Measurements from ENCODE around the gene RNASE11. TPM values are rescaled to one million over a fixed set of nuclear protein-coding genes. Genes with fewer than 3 reads are reported as not detected.
"Not testable (repeated sequence)": the region's sequence is repeated elsewhere in the genome, so short reads cannot be mapped to it uniquely, and the experiment has no call there.

Gene RNASE11
- polyA plus RNA-seq, 3 donors = not detected

DNA sequence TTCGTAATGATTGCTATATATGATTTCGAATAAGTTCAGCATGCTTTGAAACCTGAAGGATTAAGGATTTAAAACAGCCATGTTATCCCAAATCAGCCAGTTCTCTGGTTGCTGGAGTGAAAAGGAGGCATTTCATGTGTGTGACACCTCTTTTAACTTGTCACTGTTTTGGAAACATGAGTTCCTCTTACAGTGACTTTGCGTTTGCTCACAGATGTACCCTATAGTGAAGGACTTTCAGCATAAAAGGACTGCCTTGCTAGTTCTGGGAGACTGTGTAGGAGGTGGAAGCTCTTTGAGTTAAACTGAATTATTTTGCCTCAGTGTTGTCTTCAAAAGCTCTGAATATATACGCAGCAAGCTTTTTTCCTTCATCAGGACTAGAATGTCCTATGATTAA lies 7.6 kb downstream of the RNASE11 start:
- no peak for DNase-seq

DNA sequence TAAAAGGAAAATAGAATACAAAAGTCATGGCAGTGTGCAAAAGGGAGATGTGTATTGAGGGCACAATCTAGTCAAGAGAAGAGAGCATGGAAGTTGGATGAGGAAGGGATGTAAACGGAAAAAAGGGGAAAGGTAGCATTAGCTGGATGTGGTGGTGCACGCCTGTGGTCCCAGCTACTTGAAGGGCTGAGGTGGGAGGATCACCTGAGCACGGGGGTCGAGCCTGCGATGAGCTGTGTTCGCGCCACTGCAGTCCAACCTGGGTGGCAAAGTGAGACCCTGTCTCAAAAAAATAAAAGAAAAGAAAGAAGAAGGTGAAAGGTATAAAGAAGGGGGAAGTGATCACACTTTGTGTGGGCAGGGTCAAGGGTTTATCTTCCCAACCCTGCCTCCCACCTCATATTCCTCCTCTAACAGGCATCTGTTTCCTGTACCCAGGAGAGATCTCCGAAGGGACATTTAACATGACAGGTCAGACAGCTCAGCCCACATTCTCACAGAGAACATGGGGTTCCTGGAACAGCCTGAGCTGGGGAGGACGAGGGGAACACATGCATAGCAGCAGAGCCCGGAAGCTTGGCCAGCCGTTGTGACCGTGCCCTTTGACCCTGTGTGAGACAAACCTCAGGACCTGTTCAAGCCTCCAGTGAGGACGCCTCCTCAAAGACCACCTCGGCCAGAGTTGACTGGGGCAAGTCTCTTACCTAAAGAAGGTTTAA lies 8.9 kb downstream of the RNASE11 start:
- DNase-seq = no peak

- no peak for DNase-seq
Observed at GRCh38 chr14:20578325-20578724, 9.5 kb downstream of the RNASE11 start.

- DNase-seq = not testable (repeated sequence)
Observed at GRCh38 chr14:20572382-20572990, 15.3 kb downstream of the RNASE11 start.

DNA sequence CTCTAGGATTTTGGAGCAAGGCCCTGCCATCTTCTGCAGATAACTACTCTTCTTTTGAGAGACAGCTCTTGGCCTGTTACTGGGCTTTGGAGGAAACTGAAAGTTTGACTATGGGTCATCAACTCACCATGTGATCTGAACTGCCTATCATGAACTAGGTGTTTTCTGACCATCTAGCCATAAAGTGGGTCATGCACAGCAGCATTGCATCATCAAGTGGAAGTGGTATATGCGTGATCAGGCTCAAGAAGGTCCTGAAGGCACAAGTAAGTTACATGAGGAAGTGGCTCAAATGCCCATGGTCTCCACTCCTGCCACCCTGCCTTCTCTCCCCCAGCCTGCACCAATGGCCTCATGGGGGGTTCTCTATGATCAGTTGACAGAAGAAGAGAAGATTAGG lies 17.1 kb downstream of the RNASE11 start:
- DNase-seq = not testable (repeated sequence)

- not testable (repeated sequence) for DNase-seq
Observed at GRCh38 chr14:20569865-20570264, 17.9 kb downstream of the RNASE11 start.

GRCh38 chr14:20569066-20569465 lies 18.7 kb downstream of the RNASE11 start:
- no peak for DNase-seq

GRCh38 chr14:20568393-20568792 lies 19.4 kb downstream of the RNASE11 start:
- no peak for DNase-seq

- DNase-seq = not testable (repeated sequence)
Observed at GRCh38 chr14:20567199-20567598, 20.6 kb downstream of the RNASE11 start.

DNA sequence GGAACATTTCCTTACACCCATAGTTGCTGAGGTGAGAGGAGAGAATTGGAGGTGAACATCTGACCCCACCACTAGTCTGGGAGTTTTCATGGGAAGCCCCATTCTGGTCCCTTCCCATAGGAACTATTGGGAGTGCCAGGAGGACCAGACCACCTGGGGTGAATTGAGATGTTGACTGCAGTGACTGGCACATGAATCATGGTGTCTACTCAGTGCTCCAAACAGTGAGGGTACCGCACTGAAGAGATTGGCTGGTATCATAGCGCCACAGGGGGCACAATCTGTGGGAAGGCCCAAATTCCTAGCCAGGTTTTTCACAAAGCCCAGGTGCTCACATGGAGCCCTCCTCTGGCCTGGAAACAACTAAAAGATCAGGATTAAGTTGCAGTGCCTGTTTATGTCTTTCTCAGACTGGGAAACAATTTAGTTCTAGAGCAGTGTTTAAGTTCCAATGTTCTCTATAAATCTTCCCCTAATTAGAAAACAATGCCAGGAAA lies 23.3 kb downstream of the RNASE11 start:
- no peak for DNase-seq

DNA sequence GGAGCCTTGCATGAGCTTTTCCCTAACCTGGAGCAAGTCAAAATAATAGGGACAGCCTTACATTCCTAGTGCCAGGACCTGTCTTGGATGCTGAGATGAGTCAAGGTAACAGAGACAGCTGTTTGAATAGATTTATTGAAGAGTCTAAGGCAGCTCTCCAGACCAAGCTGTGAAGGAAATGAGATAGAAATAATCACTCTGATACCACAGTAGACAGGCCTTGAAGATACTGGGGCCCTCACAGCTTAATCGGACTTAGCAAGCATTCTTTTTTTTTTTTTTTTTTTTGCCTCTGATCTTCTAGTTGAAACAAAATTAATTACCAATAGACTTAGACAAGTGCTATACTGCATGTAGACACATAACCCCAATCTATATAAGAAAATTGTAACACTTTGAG lies 23.8 kb downstream of the RNASE11 start:
- DNase-seq = no peak

DNA sequence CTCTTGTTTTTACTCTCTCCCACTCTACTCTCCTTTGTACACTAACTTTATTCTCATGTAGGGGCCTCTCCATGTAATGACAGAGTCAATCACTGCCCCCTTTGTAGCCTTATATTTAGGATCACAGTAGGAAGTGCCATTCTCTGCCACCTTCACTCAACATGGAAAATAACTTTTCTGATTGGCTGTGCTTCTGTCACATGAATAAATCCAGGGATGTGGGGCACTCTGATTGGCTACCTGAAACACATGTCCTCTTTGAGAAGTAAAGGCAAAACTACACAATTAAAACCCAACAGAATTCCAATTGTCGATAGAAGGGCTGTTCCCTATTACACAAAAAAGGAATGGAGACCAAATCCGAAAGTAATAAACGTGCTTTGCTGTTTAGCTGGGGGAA lies 26.8 kb downstream of the RNASE11 start, which contains the start of gene RNASE9:
TSS of gene RNASE9 (minus strand) at position 87 of the 400 bp plus-strand sequence.
- no peak for DNase-seq

GRCh38 chr14:20559461-20559904 lies 28.3 kb downstream of the RNASE11 start:
- DNase-seq = no peak

DNA sequence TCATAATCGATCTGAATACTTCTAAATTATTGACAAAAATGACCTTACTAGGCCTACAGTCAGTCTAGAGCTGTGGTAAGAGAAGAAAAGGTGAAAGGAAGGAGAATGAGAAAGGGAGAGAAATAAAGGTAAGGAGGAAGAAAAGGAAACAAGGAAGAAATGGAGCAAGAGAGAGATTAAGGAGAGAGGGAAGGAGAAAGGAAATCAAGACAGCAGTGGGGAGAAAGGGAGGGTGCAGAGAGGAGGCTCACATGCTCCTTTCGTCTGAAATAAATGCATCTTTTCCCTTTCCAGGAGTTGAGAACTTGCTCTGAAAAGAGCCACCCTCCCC lies 30.6 kb downstream of the RNASE11 start:
- no peak for DNase-seq

- no peak for DNase-seq
Observed at GRCh38 chr14:20556500-20557211, 31.1 kb downstream of the RNASE11 start.

DNA sequence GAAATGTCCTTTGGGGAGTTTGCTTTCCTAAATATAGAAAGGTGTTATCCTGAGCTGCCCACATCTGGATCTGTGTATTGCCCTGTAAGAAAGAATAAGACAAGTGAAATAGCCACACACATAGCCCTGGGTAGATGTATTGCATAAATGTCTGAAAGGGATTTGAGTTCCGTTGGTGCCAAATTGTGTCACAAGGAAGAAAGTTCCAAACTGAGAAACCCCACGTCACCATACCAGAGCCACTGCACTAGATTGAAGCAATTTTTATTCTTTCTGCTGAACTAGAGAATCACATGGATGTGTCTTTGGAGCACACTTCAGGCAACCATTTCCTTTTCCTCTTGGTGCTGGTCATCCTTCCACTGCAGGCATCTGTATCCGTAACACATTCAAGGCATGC lies 32.0 kb downstream of the RNASE11 start:
- no peak for DNase-seq

GRCh38 chr14:20553024-20553423 lies 34.8 kb downstream of the RNASE11 start:
- no peak for DNase-seq

DNA sequence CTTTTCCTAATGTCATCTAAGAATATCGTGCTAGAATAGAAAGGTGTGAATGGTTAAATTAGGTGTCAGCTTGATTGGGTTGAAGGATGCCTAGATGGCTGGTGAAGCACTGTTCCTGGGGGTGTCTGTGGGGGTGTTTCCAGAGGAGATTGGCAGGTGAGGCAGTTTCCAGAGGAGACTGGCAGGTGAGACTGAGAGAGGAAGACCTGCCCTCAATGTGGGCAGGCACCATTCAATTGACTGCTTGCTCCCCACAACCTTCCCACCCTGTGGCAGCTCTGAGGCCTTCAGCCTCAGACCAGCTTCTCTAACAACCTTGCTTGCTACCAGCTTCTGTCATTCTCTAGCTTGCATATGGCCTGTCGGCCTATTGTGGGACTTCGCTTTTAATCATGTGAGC lies 36.2 kb downstream of the RNASE11 start:
- no peak for DNase-seq

DNA sequence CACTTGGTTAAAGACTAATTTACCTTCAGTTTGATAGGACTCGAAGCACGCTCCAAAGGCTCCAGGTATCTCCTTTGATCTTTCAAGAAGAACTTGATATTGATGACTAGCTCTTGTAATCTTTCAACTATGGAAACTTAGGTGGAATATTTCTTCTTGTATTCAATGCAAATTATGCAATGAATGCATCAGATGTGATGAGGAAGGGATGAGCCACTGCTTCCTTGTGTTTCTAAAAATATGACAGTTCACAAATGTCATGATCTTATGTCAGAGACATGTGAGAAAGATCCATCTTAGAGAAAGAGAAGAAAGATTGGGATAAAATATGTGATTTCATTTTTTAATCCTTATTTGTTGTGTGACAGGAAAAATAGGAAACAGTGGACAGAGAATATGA lies 36.9 kb downstream of the RNASE11 start:
- DNase-seq = no peak

DNA sequence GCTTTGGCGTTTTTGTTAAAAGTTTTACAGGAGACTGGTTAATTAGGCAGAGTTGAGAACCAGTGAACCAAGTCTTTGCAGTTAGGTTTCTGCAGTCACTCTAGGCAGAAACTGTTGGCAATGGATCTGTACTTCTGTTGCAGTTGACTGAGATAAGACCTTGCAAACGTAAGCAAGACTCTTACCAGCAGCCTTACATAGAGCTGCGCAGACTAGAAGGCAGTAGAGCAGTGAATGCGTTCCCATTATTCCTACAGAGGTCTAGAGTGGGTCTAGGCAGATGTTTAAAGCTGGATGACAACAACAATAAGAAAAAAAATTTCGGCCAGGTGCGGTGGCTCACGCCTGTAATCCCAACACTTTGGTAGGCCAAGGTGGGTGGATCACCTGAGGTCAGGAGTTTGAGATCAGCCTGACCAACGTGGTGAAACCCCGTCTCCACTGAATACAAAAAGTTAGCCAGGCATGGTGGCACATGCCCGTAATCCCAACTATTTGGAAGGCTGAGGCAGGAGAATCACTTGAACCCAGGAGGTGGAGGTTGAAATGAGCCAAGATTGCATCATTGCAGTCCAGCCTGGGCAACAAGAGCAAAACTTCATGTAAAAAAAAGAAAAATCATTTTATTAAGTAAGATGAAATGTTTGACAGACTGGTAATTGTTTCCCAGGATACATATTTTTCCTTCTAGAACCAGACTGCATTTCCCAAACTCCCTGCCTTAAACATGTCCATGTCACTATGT lies 39.2 kb downstream of the RNASE11 start:
- no peak for DNase-seq

DNA sequence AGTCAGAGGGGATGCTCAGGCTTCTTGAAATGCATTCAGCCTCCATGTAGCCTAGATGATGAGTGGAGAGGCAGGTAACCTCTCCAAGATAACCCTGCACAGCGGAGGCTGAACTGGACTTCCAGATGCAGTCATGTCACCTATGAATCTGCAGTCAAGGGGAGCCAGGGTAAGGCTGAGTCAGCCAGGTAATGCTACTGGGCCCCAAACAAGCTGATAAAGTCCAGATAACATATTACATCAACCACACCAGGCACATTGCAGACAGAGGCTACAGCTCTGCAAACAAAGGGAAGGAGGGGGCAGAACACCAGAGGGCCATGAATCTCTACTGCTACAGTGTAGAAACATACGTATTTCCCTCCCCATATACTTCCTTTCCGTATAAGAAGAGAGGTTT lies 40.9 kb downstream of the RNASE11 start:
- no peak for DNase-seq

GRCh38 chr14:20539906-20540305 lies 47.9 kb downstream of the RNASE11 start:
- no peak for DNase-seq
